Naive B cell (primary cell): ENCODE data around the gene PHACTR1. TPM values are rescaled to one million over a fixed set of nuclear protein-coding genes. Genes with fewer than 3 reads are reported as not detected.

Experiments used
- ATAC-seq, 2 donors: fragments of 150-1000 bp; cut with Tn5 transposase; 2 replicates each; pipeline ENCODE4 v1.10.0; 2021; ENCODE audit warnings: low read depth in 2 of 2, mild to moderate bottlenecking in 2 of 2, moderate library complexity in 2 of 2
- DNase-seq: peaks from one replicate; pipeline ENCODE4 v3.0.0; 2022
- H3K27ac Mint-ChIP-seq, 6 donors: one replicate each; pipeline ENCODE4 v1.8.0; 2020 to 2022; ENCODE audit warnings: mild to moderate bottlenecking in 6 of 6, mixed read lengths in 6 of 6, moderate library complexity in 5 of 6, inconsistent platforms in 2 of 6
- H3K27me3 Mint-ChIP-seq, 3 donors: one replicate each; pipeline ENCODE4 v1.8.0; 2021 to 2022; ENCODE audit warnings: mixed read lengths in 3 of 3, mild to moderate bottlenecking in 1 of 3
- H3K36me3 Mint-ChIP-seq, 2 donors: one replicate each; pipeline ENCODE4 v1.8.0; 2020 to 2022; ENCODE audit warnings: mixed read lengths in 2 of 2, inconsistent platforms in 1 of 2, mild to moderate bottlenecking in 1 of 2
- H3K4me1 Mint-ChIP-seq, 3 donors: one replicate each; pipeline ENCODE4 v1.8.0; 2020 to 2022; ENCODE audit warnings: mixed read lengths in 3 of 3, inconsistent platforms in 1 of 3, mild to moderate bottlenecking in 1 of 3, moderate library complexity in 1 of 3
- H3K4me3 Mint-ChIP-seq, 8 donors: one replicate each; pipeline ENCODE4 v1.8.0; 2020 to 2022; ENCODE audit warnings: mild to moderate bottlenecking in 8 of 8, mixed read lengths in 8 of 8, moderate library complexity in 8 of 8, inconsistent platforms in 2 of 8
- H3K9me3 Mint-ChIP-seq, 7 donors: one replicate each; pipeline ENCODE4 v1.8.0; 2020 to 2022; ENCODE audit warnings: mixed read lengths in 7 of 7, mild to moderate bottlenecking in 5 of 7, inconsistent platforms in 2 of 7, moderate library complexity in 1 of 7
- polyA plus RNA-seq, 6 donors: library from polyadenylated mRNA; unstranded; fragments of 300-500 nt; fragmentation: Illumina TruSeq; gene quantifications; one replicate each; pipeline ENCODE4 v1.2.3, GENCODE V29; 2021; ENCODE audit warnings: low read depth in 6 of 6

PHACTR1 gene
- polyA plus RNA-seq, 6 donors from 2014 or later = 61.4 to 110 (median 75.1) TPM

DNA sequence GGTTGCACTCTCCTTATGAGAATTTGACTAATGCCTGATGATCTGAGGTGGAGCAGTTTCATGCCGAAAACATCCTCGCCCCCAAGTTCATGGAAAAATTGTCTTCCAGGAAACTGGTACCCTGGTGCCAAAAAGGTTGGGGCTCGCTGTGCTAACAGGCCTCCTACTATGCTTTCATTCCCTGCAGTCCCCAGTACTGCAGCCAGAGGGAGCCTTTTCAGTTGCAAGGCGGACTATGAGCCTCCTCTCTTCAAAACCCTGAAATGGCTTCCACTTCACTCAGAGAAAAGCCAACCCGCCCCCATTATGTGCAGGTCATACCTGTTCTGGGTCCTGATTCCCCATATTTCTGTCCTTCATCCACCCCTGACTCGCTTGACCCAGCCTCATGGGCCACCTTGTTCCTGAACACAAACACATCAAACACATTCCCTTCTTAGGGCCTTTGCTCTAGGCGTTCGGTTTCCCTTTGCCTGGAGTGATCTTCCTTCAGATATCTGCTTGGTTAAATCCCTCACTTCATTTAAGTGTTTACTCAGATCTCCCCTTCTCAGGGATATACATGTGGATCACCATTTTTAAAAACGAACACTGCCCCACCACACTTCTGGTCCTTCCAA, 173.7 kb downstream of the PHACTR1 start:
- no peak for ATAC-seq
- Mint-ChIP-seq H3K4me3 (no peak overlapping the region), H3K36me3 (peaks cover 5 to 8% of the 10 kb centered on the region in 2 donors), H3K27ac (peak overlapping the region in 1 of 6 donors; percentile 39), H3K4me1 (peaks cover 0 to 6% (median 6%) of the 10 kb centered on the region in 3 donors), H3K9me3 (peaks cover 2 to 25% (median 10%) of the 10 kb centered on the region in 7 donors), H3K27me3 (peaks cover 7 to 14% (median 10%) of the 10 kb centered on the region in 3 donors)
- no peak for DNase-seq

DNA sequence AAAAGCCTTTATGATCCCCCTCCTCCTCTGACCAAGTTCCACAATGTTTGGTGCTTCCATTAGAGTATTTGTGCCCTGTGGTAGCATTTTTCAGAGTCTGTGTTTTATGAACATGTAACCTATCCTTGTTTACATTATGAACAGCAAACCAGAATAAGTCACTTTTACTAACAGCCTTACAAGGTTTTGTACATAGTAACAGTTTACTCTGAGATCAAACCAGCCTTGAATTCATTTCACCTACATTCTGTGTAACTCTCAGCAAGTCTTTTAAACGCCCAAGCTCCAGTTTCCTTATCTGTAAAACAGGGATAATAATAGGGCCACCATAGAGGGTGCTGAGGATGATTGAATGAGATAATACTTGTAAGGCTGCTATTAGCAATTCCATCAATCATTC, 175.0 kb downstream of the PHACTR1 start:
- Mint-ChIP-seq H3K27me3 (peaks cover 7 to 15% (median 14%) of the 10 kb centered on the region in 3 donors), H3K27ac (no peak overlapping the region), H3K36me3 (peaks cover 5 to 8% of the 10 kb centered on the region in 2 donors), H3K4me3 (no peak overlapping the region), H3K4me1 (peaks cover 0 to 6% (median 6%) of the 10 kb centered on the region in 3 donors), H3K9me3 (peaks cover 2 to 25% (median 10%) of the 10 kb centered on the region in 7 donors)
- ATAC-seq (no peak), DNase-seq (no peak)

DNA sequence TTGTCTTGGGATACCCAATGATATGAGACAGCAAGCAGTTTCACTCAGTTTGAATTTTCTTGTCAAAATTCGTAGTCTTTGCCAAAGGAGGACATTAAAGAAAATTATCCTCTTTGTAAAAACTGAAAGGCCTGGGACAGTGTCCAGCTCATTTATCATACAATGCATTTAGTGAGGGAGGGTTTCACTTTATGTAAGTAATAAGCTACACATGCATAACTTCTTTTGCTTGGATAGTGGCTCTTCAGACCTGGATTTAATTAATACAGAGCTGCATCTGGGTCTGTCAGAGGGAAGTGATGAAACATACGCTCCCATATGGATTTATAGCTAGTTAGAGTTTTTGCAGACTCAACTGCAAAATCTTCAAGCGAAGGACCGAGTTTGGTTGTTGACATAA, 175.6 kb downstream of the PHACTR1 start:
- H3K4me3 Mint-ChIP-seq = no peak overlapping the region
- no peak for ATAC-seq
- no peak overlapping the region for H3K27ac Mint-ChIP-seq
- peaks cover 5 to 8% of the 10 kb centered on the region in 2 donors for H3K36me3 Mint-ChIP-seq
- peaks cover 11 to 14% (median 14%) of the 10 kb centered on the region in 3 donors for H3K27me3 Mint-ChIP-seq
- peaks cover 2 to 25% (median 10%) of the 10 kb centered on the region in 7 donors for H3K9me3 Mint-ChIP-seq
- peaks cover 0 to 6% (median 6%) of the 10 kb centered on the region in 3 donors for H3K4me1 Mint-ChIP-seq
- no peak for DNase-seq

DNA sequence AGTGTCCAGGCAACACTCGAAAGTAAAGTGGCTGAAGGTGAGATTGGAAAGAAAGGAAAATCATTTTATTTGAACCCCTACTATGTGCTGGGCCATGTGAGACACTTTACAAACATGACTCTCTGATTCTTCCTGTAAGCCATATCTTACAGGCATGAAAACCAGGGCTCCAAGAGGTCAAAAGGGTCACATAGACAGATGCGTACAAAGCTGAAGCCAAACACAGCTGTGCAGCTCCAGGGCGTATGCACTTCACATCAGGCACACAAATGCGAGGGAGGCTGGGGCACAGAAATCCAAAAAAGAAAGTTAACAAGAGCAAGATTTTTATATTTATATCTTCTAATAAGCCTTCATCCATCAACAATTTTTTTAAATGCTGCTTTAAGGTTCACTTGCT, 176.5 kb downstream of the PHACTR1 start:
- H3K27me3 Mint-ChIP-seq = peaks cover 13 to 18% (median 17%) of the 10 kb centered on the region in 3 donors
- H3K27ac Mint-ChIP-seq = no peak overlapping the region
- peaks cover 5 to 8% of the 10 kb centered on the region in 2 donors for H3K36me3 Mint-ChIP-seq
- no peak overlapping the region for H3K4me3 Mint-ChIP-seq
- ATAC-seq = no peak
- DNase-seq = no peak
- peaks cover 0 to 6% (median 6%) of the 10 kb centered on the region in 3 donors for H3K4me1 Mint-ChIP-seq
- H3K9me3 Mint-ChIP-seq = peaks cover 2 to 25% (median 10%) of the 10 kb centered on the region in 7 donors

DNA sequence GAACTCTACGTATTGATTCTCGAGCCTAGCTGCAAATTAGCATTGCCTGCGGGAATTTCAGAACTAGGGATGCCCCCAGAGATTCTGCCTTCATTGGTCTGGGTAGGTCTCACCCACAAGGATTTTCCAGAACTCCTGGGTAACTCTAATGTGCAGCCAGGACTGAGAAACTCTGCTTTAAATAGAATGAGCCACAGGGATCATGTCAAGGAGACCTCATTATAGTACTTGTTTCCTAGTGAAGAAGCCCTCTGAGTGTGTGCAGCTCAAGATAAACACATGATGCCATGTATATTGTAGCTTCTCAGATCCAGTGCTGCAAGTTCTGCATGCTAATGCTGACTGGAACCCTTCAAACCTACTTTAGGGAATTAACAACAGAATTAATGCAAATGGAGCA, 179.2 kb downstream of the PHACTR1 start:
- no peak overlapping the region for H3K4me3 Mint-ChIP-seq
- peaks cover 3 to 5% of the 10 kb centered on the region in 2 donors for H3K36me3 Mint-ChIP-seq
- peaks cover 0 to 6% (median 6%) of the 10 kb centered on the region in 3 donors for H3K4me1 Mint-ChIP-seq
- H3K27me3 Mint-ChIP-seq = peaks cover 24 to 30% (median 25%) of the 10 kb centered on the region in 3 donors
- H3K27ac Mint-ChIP-seq = no peak overlapping the region
- peaks cover 1 to 18% (median 6%) of the 10 kb centered on the region in 7 donors for H3K9me3 Mint-ChIP-seq
- ATAC-seq (no peak), DNase-seq (no peak)

DNA sequence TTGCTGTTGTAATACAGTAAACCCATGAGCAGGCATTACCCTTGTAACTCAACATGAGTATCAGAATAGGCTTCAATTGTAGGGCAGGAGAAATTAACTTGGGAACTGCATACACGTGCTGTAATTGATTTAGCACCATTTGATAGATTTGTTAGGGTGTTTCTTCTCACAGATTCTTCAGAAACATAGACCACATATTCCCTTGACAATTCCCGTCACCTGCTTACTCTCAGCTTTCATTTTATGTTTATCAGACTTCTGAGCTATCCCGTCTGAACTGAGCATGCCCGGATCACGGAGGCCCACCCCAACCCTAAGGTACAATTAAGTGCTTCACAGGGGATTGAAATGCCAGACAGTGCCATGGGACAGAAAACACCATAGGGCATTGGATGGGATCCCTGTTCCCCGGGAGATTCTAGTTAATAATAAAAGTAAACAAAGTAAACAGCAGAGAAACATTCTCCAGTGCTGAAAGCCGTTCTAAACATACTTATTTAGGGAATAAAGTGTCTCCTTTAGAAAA, 179.7 kb downstream of the PHACTR1 start:
- peaks cover 0 to 4% of the 10 kb centered on the region in 2 donors for H3K36me3 Mint-ChIP-seq
- H3K27me3 Mint-ChIP-seq = peaks cover 25 to 36% (median 29%) of the 10 kb centered on the region in 3 donors
- no peak overlapping the region for H3K27ac Mint-ChIP-seq
- H3K4me3 Mint-ChIP-seq = no peak overlapping the region
- H3K4me1 Mint-ChIP-seq = peaks cover 0 to 6% (median 6%) of the 10 kb centered on the region in 3 donors
- H3K9me3 Mint-ChIP-seq = peaks cover 0 to 13% (median 6%) of the 10 kb centered on the region in 7 donors
- ATAC-seq (no peak), DNase-seq (no peak)

DNA sequence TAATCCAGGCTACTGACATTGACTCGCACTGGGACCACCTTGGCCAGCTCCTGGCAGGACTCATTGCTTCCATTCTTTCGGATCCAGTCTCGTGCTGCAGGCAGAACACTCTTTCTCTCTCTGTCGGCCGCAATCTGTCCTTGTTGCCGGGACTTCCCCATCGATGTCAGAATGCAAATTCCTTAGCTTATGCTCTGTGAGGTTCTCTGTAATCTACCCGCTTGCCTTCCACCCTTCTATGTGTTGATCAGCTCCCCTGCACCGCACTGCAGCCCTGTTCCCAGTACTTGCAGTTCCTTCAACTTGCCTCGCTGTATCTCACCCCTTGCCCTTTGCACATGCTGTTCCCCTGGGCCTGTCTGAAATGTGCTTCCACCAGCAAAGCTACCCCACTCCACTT, 182.0 kb downstream of the PHACTR1 start:
- ATAC-seq = no peak
- H3K4me3 Mint-ChIP-seq = no peak overlapping the region
- no peak overlapping the region for H3K27ac Mint-ChIP-seq
- no peak for DNase-seq
- H3K9me3 Mint-ChIP-seq = no peaks in the 10 kb centered on the region
- peaks cover 0 to 3% (median 0%) of the 10 kb centered on the region in 3 donors for H3K4me1 Mint-ChIP-seq
- H3K36me3 Mint-ChIP-seq = peaks cover 0 to 4% of the 10 kb centered on the region in 2 donors
- peaks cover 29 to 41% (median 29%) of the 10 kb centered on the region in 3 donors for H3K27me3 Mint-ChIP-seq

DNA sequence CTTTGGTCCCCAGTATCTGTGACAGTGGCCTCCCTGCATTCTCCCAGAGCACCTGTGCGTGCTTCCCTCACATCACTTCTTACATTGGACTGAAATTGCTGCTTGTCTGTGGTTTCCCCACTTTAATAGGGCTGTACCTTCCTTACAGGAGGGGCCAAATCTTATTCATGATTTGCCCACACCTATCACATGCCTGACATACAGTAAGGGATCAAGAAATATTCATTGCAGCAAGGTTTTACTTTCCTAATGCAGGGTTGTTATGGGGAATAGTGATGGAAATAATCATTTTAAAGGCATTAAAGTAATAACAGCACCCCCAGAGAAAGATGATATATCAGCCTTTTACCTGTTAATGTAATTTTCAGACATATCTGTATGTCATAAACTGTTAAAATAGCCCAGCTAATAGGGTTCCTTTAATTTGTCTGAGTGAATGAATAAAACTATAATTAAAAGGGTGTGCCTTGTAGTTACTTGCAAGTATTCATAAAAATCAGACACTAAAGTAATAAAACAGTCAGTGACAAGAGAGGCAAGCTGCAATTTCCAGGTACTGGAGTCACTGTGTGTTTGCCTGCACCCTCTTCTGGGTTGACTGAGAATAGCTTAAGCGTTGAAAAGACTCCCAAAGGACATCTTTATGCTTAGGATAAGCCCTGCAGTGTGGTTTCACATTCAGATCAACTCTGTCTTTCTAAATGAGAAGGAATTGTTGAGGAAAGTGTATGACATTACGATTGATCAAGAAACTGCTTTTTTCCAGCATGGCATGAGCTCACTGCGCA, 182.7 kb downstream of the PHACTR1 start:
- no peak overlapping the region for H3K4me3 Mint-ChIP-seq
- H3K4me1 Mint-ChIP-seq = no peaks in the 10 kb centered on the region
- no peak for DNase-seq
- H3K27ac Mint-ChIP-seq = no peak overlapping the region
- H3K36me3 Mint-ChIP-seq = peaks cover 0 to 4% of the 10 kb centered on the region in 2 donors
- no peak for ATAC-seq
- H3K9me3 Mint-ChIP-seq = no peaks in the 10 kb centered on the region
- peaks cover 25 to 41% (median 29%) of the 10 kb centered on the region in 3 donors for H3K27me3 Mint-ChIP-seq

DNA sequence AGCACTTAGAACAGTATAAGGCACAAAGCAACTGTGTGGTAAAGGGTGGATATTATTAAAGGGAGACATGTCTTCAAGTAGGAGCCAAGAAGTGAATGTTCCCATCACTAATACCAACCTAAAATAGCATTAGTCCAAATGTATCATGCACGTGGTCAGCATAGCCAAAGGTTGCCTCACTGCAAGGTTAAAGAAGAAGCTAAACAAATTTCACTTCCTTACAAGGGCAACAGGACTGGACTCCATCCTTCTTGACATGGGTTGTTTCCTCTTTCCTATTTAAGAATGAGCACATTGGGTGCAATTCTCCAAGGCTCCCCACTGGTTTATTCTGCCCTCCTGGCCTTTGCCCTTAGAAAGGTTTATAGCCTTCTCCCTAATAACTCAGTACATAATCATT, 186.7 kb downstream of the PHACTR1 start:
- no peak overlapping the region for H3K27ac Mint-ChIP-seq

DNA sequence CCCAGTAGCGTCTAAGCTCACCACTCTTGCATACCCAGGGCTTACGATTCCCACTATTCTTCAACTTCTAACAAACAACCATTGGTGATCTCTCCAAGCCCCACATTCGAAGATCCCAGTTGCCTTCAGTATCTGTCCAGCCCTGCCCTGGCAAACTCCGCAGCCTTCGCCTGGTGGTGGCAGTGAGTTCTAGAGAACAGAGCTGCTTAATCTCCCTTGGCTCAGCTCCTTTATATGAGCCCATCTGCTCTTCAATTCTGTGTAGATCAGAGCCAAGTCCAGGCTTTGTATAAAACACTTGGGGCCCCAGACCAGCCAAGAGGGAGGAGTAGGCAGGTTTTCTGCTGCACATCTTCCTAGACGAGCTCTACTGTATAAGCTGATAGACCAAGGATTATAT, 193.3 kb downstream of the PHACTR1 start:
- Mint-ChIP-seq H3K27ac (no peak overlapping the region), H3K9me3 (no peaks in the 10 kb centered on the region), H3K4me1 (no peaks in the 10 kb centered on the region), H3K4me3 (no peak overlapping the region), H3K27me3 (no peaks in the 10 kb centered on the region), H3K36me3 (no peaks in the 10 kb centered on the region)
- ATAC-seq (no peak), DNase-seq (no peak)

More for the DNA sequence above, 186.7 kb downstream of the PHACTR1 start:
- no peak overlapping the region for H3K4me3 Mint-ChIP-seq
- ATAC-seq (no peak), DNase-seq (no peak)
- H3K4me1 Mint-ChIP-seq = no peaks in the 10 kb centered on the region
- no peaks in the 10 kb centered on the region for H3K9me3 Mint-ChIP-seq
- H3K27me3 Mint-ChIP-seq = peaks cover 9 to 27% (median 14%) of the 10 kb centered on the region in 3 donors
- H3K36me3 Mint-ChIP-seq = peaks cover 0 to 4% of the 10 kb centered on the region in 2 donors

DNA sequence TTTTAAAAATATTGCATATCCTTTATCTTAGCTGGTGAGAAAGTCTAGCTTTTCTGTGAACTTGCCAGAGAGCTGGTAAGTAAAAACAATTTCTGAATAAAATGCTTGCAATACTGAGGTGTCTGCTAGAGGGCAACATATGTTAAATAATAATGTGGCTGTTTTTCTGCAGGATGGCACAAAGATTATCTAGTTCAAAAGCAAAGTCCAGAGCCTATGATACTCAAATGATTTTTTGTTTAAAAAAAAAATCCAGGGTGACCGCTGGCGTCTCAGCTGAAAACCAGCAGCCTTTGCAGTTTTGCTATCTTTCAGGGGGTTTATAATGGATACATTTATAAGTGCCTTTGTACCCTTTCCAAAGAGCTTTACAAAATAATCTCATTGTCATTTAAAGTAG, 194.9 kb downstream of the PHACTR1 start:
- no peak for ATAC-seq
- no peaks in the 10 kb centered on the region for H3K27me3 Mint-ChIP-seq
- no peak overlapping the region for H3K27ac Mint-ChIP-seq
- no peaks in the 10 kb centered on the region for H3K36me3 Mint-ChIP-seq
- DNase-seq = no peak
- peaks cover 3 to 10% (median 9%) of the 10 kb centered on the region in 3 donors for H3K4me1 Mint-ChIP-seq
- H3K4me3 Mint-ChIP-seq = no peak overlapping the region
- no peaks in the 10 kb centered on the region for H3K9me3 Mint-ChIP-seq

DNA sequence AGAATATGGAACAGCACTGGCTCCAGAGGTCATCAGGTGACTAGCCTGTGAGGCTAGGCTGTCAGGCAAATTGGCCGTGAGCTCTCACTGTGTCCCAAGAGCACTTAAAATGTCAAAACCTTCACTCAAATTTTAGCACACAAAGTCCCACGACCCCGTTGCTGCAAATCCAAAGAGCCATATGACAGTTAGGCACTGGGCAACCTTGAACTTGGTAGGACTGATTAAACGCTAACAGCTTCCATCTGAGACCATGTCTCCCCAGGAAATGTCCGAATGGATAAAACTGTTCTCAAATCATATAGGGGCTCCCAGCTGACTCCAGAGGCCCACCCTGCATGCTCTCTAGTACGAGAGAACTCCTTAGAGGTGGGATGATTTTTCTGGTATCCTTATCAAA, 196.6 kb downstream of the PHACTR1 start:
- Mint-ChIP-seq H3K27me3 (no peaks in the 10 kb centered on the region), H3K4me3 (no peak overlapping the region), H3K4me1 (peaks cover 3 to 11% (median 9%) of the 10 kb centered on the region in 3 donors), H3K27ac (no peak overlapping the region), H3K36me3 (no peaks in the 10 kb centered on the region), H3K9me3 (no peaks in the 10 kb centered on the region)
- ATAC-seq (no peak), DNase-seq (no peak)

DNA sequence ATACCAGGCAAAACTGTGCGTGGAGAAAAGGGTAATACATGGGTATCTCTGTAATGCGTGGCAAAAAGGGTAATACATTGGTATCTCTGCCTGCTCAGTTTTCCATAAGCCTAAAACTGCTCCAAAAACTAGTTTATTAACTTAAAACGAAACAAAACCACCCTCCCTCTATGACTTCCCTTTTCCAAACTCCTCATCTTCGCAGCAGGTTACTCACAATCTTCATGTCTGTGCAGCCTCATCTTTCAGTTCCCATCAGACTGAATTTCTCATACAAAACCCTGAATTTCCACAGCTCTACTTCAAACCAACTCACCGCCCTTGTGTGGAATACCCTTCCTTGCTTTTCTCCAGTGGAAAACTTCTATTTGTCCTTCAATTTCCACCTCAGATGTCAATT, 199.4 kb downstream of the PHACTR1 start:
- Mint-ChIP-seq H3K36me3 (no peaks in the 10 kb centered on the region), H3K9me3 (no peaks in the 10 kb centered on the region), H3K4me3 (no peak overlapping the region), H3K27ac (peak overlapping the region in 1 of 6 donors; percentile 16), H3K27me3 (peaks cover 0 to 2% (median 0%) of the 10 kb centered on the region in 3 donors), H3K4me1 (peaks cover 3 to 11% (median 9%) of the 10 kb centered on the region in 3 donors)
- DNase-seq (no peak), ATAC-seq (peak in 1 of 2 donors; percentile 48)
